HS-27A (cell line): ENCODE measurements around the gene PDZD8.
"Not testable (repeated sequence)": the region's sequence is repeated elsewhere in the genome, so short reads cannot be mapped to it uniquely, and the experiment has no call there.

Experiments
- DNase-seq: peaks from one replicate; pipeline ENCODE4 v3.0.0-alpha.2; 2012; ENCODE audit warnings: low read depth, missing footprints

Gene PDZD8

DNA sequence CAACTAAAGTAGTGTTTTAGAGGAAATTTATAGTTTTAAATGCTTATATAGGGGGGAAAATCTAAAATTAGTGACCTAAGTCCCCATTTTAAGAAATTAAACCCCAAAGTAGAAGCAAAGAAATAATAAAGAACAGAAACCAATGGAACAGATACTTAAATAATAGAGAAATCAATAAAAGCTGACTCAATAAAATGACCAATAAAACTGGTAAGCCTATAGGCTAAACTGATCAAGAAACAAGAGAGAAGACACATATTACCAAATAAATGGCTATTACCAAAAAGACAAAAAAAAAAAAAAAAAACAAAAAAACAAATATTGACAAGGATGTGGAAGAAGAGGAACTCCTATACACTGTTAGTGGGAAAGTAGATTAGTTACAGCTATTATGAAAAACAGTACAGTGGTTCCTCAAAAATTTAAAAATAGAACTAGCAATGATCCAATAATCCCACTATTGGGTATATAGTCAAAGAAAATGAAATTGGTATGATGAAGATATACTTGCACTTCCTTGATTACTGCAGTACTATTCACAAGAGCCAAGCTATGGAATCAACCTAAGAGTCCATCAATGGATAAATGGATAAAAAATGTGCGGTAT is 81.1 kb downstream of the PDZD8 start:
- no peak for DNase-seq

DNA sequence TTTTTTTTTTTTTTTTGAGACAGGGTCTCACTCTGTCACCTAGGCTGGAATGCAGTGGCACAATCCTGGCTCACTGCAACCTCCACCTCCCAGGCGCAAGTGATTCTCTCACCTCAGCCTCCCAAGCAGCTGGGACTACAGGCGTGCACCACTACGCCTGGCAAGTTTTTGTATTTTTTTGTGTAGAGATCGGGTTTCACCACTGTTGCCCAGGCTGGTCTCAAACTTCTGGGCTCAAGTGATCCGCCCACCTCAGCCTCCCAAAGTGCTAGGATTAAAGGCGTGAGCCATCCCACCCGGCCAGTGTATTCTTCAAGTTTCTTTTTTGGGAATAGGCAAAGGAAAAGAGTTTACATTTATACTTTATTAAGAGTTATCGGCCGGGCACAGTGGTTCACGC is 84.4 kb downstream of the PDZD8 start:
- not testable (repeated sequence) for DNase-seq

DNA sequence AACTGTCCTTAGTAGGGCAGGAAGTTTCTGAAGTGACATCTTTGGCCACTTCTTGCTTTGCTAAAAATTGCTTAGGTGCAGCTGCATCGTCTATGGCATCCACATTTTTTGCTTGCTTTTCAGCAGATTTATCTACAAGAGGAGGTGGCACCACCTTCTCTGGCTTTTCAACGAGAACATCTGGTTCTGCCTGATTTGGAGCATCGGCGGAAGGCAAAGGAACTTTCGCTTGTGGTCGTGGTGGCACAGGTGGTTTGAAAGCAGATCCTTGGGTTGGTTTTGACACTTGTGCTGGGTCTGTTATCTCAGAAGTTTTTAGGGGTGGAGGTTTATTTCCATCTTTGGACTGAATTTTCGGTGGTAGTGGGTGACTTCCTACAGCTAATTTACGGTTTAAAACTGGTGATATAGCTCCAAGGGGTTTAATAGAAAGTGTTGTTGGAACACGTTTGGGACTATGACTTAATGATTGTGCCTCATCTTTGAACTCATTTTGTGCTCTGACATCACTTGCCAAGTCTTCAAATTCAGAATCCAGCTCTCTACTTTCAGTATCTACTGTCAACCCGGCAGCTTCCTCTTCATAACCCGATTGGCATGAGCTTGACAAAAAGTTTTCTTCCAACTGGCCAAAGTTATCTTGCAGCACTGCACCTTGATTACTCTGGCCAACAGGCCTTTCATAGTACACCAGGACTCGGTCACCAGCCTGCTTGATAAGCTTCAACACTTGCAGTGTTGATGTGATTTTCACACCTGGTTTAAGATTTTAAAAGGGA is 90.3 kb downstream of the PDZD8 start:
- DNase-seq = no peak

DNA sequence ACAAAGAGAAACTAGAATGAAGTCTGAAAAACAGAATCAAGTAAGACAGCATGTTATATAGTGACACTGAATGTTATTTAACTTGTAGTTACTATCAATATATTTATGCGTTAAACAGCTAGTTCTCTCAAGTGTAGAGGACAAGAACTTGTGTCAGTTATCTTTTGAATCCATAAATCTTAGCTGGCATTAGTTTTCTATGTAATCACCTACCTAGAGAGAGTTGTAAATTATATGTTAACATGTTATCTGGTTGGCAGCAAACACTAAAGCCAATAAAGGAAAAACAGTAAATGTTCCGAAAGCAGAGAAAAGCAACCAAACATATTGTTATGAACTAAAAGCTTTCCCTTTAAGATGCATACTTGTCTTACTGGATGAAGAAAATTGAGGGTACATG is 97.6 kb downstream of the PDZD8 start:
- no peak for DNase-seq

DNA sequence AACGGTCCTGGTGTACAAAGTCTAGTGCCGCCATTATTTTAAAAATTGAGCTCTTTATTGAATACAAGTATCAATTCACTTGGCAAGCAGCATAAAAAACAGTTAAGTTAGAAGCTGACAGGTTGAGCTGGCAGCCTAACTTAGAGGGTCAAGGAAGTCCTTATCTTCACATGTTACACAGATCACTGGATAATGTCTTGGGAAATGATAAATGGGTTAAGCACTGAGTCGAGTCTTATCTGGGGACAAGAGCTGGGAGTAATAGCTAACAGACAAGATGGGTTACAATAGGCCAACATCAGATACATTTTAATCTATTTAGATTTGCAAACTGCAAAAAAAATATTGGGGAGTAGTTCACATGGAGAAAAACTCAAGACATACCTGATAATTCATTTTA is 100.1 kb downstream of the PDZD8 start:
- DNase-seq = no peak

DNA sequence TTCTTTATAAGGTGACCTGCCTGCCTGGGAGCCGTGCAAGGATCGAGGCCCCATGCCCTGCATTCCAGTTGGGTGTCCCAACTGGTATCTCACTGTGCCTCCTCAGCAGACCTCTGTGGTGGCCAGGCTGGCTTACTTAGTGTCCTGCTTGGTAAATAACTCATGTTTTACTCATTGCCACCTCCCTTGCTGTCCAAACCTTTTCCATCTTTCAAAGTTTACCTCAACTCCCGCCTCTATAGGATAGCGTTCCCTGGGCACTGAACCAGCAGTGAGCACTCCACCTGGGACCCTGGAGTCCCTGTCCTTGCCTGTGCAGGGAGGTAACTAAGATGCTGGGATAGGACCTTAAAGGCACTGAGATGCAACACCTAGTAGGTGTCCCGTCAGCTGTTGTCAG is 100.7 kb downstream of the PDZD8 start:
- DNase-seq = no peak

DNA sequence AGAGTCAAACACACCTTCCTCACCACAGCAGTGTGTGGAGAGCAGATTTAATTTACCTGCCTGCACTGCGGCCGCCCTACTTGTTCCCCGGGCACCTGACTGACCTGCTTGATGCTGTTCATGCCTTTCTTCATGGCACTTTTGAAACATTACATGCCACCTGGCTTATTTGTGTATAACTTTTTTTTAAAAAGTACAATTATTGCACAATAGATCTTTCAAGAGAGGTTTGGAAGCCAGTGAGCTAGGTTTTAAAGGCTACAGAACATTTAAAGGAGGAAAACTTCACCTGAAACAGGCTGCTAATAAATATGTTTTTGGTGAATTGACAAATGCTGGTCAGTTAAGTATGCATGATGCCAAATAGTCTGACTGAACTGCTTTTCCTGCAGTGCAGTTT is 101.3 kb downstream of the PDZD8 start:
- no peak for DNase-seq

DNA sequence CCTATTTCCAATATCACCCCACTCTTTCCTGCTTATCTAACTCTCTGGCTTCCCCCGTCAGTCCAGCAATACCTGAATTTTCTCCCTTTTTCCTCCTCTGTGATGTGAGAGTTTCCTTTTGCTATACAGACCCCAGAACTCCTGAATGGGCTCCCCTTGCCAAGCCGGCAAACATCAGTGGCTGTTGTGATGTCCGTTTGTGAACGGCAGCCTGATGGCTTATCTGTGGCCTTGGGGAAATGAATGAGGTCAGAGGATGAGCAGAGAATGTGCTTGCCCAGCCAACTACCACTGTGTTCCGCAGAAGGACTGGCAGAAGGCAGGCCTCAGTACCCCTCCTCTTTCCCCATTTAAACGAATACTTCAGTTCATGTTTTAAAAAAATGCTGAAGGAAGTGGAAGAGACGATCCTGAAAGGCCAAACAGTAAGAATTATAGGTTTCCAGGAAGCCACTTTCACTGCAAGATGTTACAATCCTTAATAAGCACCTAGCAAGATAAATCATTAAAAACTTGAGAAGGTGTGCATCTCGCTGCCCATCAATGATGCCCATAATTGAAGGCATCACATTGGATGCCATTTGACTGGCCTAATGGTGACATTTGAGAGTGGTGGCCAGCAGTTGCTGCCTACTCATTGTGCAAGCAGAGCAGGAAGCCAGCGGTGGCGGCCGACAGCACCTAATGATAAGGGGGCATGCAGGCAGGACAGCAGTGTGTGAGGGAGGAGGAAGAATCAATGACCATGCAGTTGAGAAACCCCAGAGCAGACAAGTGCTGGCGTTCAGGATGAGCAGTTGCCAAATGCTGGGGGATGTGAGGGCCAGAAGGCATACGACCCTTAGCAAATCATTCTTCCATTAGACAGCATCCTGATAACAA is 102.8 kb downstream of the PDZD8 start:
- no peak for DNase-seq

DNA sequence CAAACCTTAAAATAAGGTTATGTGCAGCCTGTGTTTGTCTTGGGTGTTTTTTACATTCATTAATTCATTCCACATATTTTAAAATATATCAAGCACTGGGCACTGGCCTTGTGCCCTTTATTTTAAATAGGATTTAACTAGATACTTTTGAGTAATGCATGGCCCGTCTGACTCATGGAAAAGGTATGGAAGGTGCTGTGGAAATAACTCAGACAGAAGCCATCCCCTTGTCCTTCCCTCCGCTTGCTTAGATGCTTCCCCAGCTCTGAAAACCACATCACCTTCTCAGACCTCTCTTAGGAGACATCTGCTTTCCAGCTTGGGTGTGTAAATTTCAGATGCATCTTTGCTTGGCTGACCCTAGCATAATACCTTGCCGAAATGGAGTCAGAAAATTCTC is 103.8 kb downstream of the PDZD8 start:
- no peak for DNase-seq

DNA sequence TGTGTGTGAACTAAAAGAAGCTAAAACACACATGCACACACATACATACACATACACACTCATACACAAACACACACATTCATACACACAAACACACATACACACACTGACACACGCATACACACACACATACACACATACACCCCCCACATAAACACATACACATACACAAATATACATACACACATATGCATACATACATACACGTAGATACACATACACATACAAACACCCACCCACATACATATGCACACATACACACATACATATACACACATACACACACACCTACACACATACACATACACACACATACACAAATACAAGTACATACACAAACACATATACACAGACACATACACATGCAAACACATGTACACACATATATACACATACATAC is 106.3 kb downstream of the PDZD8 start:
- no peak for DNase-seq

DNA sequence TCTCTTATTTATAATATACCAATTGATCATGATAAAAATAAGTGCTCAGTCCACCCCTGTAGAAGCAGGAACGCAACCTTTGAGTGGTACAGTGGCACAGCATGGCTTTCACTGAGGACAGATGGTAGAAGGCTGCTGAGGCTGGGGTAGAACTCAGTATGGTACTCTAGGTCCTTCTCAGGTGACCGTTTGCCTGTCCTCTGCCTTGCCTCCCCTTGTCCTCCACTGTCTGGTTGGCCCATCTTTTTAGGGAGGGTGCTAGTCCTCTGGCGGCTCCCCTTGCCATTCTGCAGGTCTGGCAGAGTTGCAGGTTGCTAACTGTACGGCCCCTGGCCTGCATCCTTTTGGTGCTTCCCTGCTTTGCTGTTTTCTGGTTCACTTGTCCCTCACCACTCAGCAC is 107.0 kb downstream of the PDZD8 start:
- DNase-seq = no peak

DNA sequence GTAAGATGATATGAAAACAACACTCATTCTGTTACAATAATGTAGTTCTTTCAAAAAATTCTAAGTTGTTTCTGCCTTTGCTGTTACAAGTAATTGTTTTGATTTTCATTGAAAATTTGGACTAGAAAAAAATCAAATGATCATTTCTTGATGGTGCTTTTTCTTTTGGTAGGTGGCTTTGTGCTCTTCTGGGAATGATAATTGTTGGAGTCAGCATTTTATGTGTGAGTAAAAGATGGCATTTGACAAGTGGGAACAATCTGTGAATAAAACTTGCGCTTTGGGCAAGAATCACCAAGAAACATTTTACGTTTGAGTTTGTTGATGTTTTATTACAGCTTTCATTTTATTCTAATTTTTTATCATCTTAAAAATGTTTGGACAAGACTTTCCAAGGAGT is 108.4 kb downstream of the PDZD8 start:
- DNase-seq = no peak

DNA sequence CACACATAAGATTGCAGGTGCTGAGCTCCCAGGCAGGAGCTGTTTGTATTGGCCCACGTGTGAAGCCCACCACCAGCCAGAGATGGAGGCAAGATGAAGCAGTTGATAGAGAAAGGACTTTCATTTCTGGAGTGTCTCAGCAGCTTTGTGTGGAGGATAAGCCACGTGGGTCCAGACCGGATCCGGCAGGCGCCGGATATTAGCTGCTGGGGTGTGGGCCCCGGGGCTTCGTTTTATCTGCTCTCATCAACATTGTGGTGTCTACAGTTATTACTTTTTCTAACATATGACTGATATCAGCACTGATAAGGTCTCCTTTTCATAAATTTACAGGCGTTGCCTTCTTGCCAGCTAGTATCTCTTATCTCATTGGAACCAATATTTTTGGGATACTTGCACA is 108.8 kb downstream of the PDZD8 start:
- DNase-seq = no peak

DNA sequence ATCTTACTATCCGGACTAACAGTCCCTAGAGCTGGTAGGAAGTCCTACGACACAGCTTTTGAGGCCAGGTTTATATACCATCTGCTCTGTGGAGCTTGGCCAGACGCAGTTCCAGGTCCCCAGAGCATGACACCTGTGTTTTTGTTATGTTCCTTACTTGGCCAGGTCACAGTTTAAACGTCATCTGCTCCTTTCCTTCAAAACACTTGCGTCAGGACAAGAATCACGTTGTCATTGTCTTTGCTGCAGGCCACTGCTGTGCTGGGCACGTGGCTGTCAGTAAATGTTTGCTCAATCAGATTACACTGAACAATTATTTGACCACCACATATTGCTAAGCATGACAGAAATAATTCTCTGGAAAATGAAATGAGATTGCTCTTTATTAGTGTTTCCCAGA is 110.5 kb downstream of the PDZD8 start:
- no peak for DNase-seq

DNA sequence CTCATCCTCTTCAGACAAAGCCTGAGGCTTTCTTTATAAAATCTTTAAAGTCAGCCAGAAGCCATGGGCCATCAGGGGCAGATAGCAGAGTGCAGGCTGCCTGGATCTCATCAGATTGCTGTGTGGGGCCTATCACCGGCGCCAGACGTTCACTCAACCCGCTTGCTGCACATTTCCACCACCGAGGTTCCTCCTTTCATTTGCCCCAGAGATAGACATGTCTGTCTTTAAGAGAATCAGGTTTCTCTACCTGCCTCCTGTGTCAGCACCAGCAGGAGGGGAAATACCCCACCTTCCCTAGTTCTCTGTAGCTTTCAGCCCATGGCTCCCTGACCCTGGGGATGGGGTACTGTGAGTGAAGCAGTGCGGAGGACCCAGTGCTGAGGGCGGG is 112.3 kb downstream of the PDZD8 start:
- no peak for DNase-seq

DNA sequence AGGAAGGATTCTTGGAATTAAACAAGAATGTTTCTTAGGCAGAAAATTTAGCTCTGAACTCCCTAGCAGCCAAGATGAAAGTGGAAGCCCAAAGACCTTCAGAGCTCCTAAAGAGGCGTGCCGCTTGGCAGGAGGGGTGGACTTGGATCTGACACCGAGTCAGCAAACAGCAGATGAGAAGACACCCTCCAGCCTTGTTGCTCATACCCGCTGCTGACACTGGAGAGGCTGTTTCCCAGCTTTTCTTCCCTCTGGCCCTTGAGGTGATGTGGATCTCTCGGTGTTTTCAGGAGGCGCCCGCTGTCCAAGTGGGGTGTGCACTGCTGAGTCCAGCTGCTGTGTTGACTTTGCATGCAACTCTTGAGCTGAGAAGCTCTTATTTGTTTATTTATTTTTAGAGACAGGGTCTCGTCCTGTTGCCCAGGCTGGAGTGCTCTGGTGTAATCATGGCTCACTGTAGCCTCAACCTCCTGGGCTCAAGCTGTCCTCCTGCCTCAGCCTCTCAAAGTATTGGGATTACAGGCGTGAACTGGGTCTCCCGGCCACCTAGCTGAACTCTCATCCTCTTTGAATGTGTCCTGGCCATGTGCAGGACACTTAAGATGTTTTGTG is 112.8 kb downstream of the PDZD8 start:
- DNase-seq = no peak

DNA sequence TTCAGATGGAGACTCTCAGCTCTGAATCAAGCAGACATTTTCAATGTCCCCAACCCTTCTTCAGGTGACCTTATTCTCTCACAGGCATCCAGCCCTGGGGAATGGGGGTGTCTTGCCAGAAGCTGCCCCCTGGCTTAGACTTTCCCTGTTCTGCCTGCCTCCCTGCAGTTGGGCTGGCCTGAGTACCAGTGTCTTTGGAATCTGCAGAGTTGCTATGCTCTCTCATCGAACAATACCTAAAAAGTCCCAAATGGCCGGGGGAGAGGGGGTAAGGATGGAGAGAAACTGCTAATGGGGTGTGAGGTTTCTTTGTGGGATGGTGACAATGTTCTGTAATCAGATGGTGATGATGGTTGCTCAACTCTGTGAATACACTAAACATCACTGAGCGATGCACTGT is 113.7 kb downstream of the PDZD8 start:
- DNase-seq = no peak

DNA sequence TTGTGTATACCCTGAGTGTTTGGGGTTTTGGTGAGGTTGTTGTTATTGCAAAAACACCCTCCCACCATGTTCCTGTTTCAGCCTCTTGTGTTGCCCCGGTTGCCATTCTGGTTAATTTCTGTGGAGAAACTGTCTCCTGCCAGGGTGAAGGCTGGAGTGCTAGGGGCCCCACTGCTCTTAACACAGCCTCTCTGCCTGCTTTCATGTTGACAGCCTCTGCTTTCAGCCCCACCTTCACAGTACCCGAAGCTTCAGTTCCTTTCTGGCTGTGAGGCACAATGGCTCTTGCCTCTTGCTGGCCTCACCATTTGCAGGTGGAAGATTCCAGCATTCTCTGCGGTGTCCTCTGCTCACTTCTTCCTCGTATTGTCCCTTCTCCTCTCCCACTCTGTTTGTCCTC is 115.2 kb downstream of the PDZD8 start:
- no peak for DNase-seq

DNA sequence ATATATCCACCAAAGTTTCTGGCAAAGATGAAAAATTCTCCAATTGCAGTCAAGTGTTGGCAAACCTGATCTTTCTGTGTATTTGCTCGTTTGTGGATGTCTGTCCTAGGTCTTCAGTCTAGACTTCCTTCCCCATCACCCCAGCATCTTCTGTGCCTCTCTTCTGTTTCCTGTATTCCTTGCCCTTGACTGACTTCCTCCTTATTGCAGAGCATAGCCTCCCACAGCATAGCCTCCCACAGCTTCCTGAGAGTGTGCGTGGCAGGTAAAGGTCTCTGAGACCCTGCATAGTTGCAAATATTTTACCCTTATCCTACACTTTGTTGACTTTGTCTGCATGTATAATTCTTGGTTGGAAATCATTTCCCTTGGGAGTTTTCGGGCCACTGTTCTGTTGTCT is 116.0 kb downstream of the PDZD8 start:
- no peak for DNase-seq

DNA sequence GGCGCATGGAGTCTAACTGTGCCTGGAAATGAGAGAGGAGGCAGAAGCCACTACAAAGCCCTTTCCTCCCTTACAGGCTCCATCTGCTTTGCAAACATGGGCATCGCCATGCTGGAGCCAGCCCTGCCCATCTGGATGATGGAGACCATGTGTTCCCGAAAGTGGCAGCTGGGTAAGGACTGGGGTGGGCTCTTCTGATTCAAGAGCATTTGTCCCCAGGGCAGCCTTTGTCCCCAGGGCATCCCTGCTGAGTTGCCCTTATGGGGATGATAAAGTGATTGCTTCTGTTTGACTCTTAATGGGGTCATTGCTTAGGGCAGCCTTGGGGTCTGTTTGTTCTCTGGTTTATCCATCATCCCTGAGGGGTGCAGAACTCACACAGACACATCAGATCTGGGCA is 117.5 kb downstream of the PDZD8 start:
- no peak for DNase-seq

DNA sequence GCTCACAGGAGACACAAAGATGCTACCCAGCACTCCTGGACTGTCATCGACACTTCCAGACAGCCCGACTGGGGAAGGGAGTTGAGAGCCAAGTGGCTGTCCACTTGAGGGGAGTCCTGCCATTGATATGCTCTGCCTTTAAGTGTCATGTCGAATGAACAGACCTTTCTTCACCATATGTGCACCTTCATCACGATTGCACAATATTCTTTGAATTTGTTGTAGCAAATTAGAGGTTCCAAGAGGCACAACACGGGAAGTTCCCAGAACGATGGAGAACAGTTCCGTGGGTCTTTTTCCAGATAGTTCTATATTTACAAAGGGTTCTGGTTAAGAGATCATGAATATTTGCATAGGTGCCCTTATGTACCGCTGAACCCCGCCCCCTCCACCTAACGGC is 118.3 kb downstream of the PDZD8 start:
- no peak for DNase-seq

DNA sequence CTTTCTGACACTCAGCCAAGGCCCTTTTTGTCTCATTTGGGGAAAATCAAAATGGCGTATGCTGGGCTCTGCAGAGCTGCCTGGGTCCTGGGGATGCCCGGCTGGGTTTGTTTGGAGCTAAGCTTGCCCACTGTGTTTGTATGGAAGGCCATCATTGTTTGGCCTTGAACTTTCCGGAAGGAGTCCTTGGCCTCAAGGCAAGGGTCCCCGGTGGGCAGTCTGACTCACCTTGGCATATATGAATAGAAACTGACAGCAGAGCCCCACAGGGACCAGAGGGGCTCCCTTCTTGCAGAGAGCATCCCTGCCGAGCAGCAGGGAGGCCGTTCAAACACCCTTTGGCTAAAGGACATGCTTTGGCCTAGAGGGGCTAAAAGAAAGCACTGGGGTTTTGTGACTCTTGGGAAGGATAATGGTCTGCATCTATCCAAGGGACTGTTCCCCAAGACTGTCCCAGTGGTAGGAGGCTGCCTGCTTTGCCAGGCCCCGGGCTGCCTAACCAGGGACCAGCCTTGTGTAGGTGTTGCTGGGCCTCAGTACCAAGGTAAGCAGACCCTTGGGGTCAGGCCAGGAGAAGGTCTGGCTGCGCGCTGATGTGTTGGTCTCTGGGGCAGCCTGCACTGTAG is 119.3 kb downstream of the PDZD8 start:
- DNase-seq = no peak
